SK-N-SH (cell line): Measurements from ENCODE around the gene FAM117B.

Experiments used
- CTCF ChIP-seq: fragments of 200-600 bp; sonication (generic); IDR thresholded peaks from 2 replicates; pipeline ENCODE4 v1.6.1; 2017; ENCODE audit warnings: antibody characterized with exemption, mild to moderate bottlenecking, moderate library complexity
- FOXJ3 ChIP-seq: sonication (generic); formaldehyde crosslinking; IDR thresholded peaks from 2 replicates; pipeline ENCODE4 v1.5.1; 2020; ENCODE audit warnings: mild to moderate bottlenecking, missing genetic modification reagents
- MAX ChIP-seq: IDR thresholded peaks from 2 replicates; pipeline ENCODE4 v1.4.0; 2012; ENCODE audit warnings: low read depth
- MXI1 ChIP-seq: IDR thresholded peaks from 2 replicates; pipeline ENCODE4 v1.6.1; 2012; ENCODE audit warnings: mild to moderate bottlenecking, low read depth, low read length, improper control_type of control experiment
- PBX3 ChIP-seq: IDR thresholded peaks from 2 replicates; pipeline ENCODE4; 2012
- POLR2AphosphoS5 ChIP-seq: IDR thresholded peaks from 2 replicates; pipeline ENCODE4 v1.6.1; 2012; ENCODE audit warnings: low read depth, low read length
- RCOR1 ChIP-seq: fragments of 150-350 bp; IDR thresholded peaks from 2 replicates; pipeline ENCODE4 v1.6.1; 2017; ENCODE audit warnings: antibody characterized with exemption, low read length
- REST ChIP-seq: IDR thresholded peaks from 2 replicates; pipeline ENCODE4 v1.6.1; 2012; ENCODE audit warnings: mild to moderate bottlenecking, low read depth, low read length, moderate library complexity
- RXRA ChIP-seq: IDR thresholded peaks from 2 replicates; pipeline ENCODE4 v1.4.0; 2012; ENCODE audit warnings: low read depth, mild to moderate bottlenecking, borderline replicate concordance
- SIN3A ChIP-seq: IDR thresholded peaks from 2 replicates; pipeline ENCODE4 v1.6.1; 2012; ENCODE audit warnings: low read depth, mild to moderate bottlenecking, low read length, moderate library complexity, borderline replicate concordance
- USF2 ChIP-seq: fragments of 150-350 bp; IDR thresholded peaks from 2 replicates; pipeline ENCODE4 v1.6.1; 2017; ENCODE audit warnings: antibody characterized with exemption, low read length, low read depth, borderline replicate concordance
- ZBTB33 ChIP-seq: IDR thresholded peaks from 2 replicates; pipeline ENCODE4 v1.4.0; 2012; ENCODE audit warnings: low read depth, borderline replicate concordance

GRCh38 chr2:202778217-202778616 lies 143.4 kb downstream of the FAM117B start:
- no peak for TF ChIP-seq CTCF
- no peak for TF ChIP-seq SIN3A
- TF ChIP-seq REST = no peak
- TF ChIP-seq POLR2AphosphoS5 = no peak
- TF ChIP-seq MAX = no peak
- no peak for TF ChIP-seq MXI1
- no peak for TF ChIP-seq ZBTB33
- TF ChIP-seq RCOR1 = no peak
- no peak for TF ChIP-seq FOXJ3
- TF ChIP-seq RXRA = no peak
- TF ChIP-seq USF2 = no peak
- TF ChIP-seq PBX3 = no peak
